BJ (cell line): ENCODE results near the gene GTF3C1. TPM values are rescaled to one million over a fixed set of nuclear protein-coding genes. Genes with fewer than 3 reads are reported as not detected.
A peak's percentile ranks its signal among the peaks of the same experiment; 100 is the strongest.

Experiments used
- CTCF ChIA-PET: fragments of 350-600 bp; formaldehyde crosslinking; extraction: SDS; loops from one replicate; lab custom pipeline; 2021; ENCODE audit warnings: antibody characterized with exemption, inconsistent platforms; lab: Yijun Ruan, JAX
- POLR2A ChIA-PET: fragments of 300-600 bp; sonication (Branson Sonifier 250); formaldehyde crosslinking; extraction: SDS; loops from one replicate; lab custom pipeline; 2021; ENCODE audit warnings: antibody characterized with exemption; lab: Charles Lee
- DNase-seq: peaks from one replicate; pipeline ENCODE4 v3.0.0-alpha.2; 2011; ENCODE audit warnings: low read depth
- H3K27me3 ChIP-seq: 2 replicates; pipeline ENCODE4 v1.6.0; 2011; ENCODE audit warnings: low read length; ENCODE audit not compliant: control insufficient read depth, insufficient read depth
- H3K36me3 ChIP-seq: 2 replicates; pipeline ENCODE4 v1.5.1; 2011; ENCODE audit warnings: low read length; ENCODE audit not compliant: control insufficient read depth, insufficient read depth
- H3K4me3 ChIP-seq: 2 replicates; pipeline ENCODE4 v1.5.1; 2011; ENCODE audit warnings: low read depth, mild to moderate bottlenecking, control low read depth, low read length
- polyA plus RNA-seq: library from polyadenylated mRNA; depleted of rRNA; stranded (reverse); fragments of >200 nt; gene quantifications from 2 replicates; pipeline ENCODE4 v1.2.3, GENCODE V29; 2011
- TF ChIP-seq, protein P1 (sequence below): IDR thresholded peaks from 2 replicates; pipeline ENCODE4 v1.5.1; 2011; ENCODE audit warnings: low read depth, mild to moderate bottlenecking, control low read depth, inconsistent platforms, low read length, moderate library complexity; ENCODE audit not compliant: insufficient read depth

GTF3C1 gene
- polyA plus RNA-seq, 1 experiment = 35.8 TPM

DNA sequence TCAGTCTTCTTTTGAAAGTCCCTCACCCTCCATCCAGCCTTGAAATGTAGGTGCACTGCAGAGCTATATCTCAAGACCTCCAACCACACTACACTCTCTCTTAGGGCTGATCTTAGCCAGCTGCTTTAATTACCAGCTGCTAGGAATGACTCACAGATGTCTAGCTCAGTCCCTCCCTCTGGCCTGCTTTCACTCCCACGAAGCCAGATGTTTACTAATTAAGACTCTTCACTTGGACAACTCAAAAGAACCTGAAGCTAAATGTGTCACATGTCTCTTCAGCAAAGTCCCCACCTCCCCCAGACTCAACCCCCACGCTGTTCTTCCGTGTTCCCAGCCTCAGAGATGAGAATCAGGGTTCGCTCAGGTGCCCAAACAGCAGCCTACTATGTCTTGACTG lies 2.6 kb downstream of the GTF3C1 start:
- H3K4me3 ChIP-seq = no peak overlapping the region

DNA sequence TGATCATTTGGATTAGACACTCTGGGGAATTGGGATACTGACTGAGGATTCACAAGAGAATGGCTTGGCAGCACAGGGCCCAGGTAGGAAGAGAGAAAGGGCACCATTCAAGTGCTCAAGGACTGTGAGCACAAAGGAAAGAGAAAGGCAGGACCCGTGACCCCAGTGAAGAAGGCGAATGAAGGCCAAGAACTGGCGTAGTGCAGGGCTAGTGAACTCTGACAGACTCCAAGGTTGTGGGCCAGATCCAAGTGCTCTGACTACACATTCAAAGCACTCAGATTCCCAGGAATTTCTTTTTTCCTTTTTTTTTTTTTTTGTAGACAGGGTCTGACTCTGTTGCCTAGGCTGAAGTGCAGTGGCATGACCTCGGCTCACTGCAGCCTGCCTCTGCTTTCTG lies 5.0 kb downstream of the GTF3C1 start:
- no peaks in the 10 kb centered on the region for H3K27me3 ChIP-seq
- H3K4me3 ChIP-seq = no peak overlapping the region
- CTCF ChIA-PET = no interaction called here
- POLR2A ChIA-PET = no interaction called here
- peaks cover 19% of the 10 kb centered on the region for H3K36me3 ChIP-seq
- DNase-seq = no peak
- TF ChIP-seq, protein P1, sequence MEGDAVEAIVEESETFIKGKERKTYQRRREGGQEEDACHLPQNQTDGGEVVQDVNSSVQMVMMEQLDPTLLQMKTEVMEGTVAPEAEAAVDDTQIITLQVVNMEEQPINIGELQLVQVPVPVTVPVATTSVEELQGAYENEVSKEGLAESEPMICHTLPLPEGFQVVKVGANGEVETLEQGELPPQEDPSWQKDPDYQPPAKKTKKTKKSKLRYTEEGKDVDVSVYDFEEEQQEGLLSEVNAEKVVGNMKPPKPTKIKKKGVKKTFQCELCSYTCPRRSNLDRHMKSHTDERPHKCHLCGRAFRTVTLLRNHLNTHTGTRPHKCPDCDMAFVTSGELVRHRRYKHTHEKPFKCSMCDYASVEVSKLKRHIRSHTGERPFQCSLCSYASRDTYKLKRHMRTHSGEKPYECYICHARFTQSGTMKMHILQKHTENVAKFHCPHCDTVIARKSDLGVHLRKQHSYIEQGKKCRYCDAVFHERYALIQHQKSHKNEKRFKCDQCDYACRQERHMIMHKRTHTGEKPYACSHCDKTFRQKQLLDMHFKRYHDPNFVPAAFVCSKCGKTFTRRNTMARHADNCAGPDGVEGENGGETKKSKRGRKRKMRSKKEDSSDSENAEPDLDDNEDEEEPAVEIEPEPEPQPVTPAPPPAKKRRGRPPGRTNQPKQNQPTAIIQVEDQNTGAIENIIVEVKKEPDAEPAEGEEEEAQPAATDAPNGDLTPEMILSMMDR = no peak

More for the DNA sequence above, 2.6 kb downstream of the GTF3C1 start:
- TF ChIP-seq, protein P1 = no peak
- ChIA-PET CTCF (no interaction called here), POLR2A (no interaction called here)
- DNase-seq = peak; percentile 45
- H3K27me3 ChIP-seq = no peaks in the 10 kb centered on the region
- H3K36me3 ChIP-seq = peaks cover 10% of the 10 kb centered on the region

DNA sequence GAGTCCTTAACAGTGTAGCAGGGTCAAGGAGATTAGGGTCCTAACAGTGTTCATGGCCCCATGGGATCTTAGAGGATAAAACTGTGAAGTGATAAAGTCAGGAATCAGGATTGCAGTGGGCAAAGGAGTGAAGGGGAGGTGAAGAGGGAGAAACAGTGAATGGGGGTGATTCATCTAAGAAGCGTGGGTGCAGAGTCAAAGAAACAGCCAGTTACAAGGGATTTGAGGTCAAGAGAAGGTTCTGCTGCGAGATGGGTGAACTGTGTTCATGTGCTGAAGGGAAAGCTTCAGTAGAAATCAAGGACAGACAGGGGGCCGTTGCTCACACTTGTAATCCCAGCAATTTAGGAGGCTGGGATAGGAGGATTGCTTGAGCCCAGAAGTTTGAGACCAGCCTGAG lies 5.9 kb downstream of the GTF3C1 start:
- ChIA-PET POLR2A (no interaction called here), CTCF (interaction anchor here (1.2 kb wide), 1 partner anchor 33 kb away, joined by 3 read pairs; no protein-coding TSS in a partner anchor)
- Histone ChIP-seq H3K27me3 (no peaks in the 10 kb centered on the region), H3K36me3 (peaks cover 26% of the 10 kb centered on the region), H3K4me3 (no peak overlapping the region)
- no peak for DNase-seq
- TF ChIP-seq, protein P1 = no peak

DNA sequence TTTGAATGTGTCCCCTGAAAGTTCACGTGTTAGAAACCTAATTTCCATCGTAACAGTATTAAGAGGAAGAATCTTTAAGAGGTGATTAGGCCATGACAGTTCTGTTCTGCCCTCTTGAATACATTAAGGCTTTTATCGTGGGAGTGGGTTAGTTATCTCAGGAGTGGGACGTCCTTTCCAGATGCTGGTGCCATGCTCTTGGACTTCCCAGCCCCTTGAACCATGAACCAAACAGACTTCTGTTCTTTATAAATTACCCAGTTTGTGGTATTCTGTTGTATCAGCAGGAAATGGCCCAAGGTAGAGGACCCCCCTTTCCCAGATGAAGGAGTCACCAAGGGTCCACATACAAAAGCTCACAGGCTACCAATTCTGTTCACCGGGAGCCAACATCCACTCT lies 10.1 kb downstream of the GTF3C1 start:
- TF ChIP-seq, protein P1 = no peak
- DNase-seq = no peak
- H3K27me3 ChIP-seq = no peaks in the 10 kb centered on the region
- peaks cover 38% of the 10 kb centered on the region for H3K36me3 ChIP-seq
- no peak overlapping the region for H3K4me3 ChIP-seq
- POLR2A ChIA-PET = no interaction called here
- CTCF ChIA-PET = no interaction called here

DNA sequence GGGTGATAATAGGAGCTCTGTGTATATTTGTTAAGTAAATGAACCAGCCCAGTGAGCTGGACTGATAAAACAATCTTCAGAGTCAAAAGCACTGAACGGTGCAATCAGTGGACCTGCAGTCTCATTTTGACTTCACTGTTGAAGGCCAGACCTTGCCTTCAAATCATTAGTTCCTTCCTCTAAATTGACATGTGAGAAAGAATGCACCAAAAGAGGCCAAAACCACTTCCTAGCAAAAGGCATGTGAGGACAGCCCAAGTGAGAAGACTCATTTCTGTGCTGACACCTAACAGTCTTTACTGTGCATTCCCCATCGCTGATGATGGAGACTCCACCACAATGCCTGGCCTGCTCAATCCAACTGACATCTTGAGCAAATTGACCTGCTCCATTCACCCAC lies 10.6 kb downstream of the GTF3C1 start:
- no peak overlapping the region for H3K4me3 ChIP-seq
- no peaks in the 10 kb centered on the region for H3K27me3 ChIP-seq
- DNase-seq = no peak
- TF ChIP-seq, protein P1 = no peak
- POLR2A ChIA-PET = no interaction called here
- H3K36me3 ChIP-seq = peaks cover 41% of the 10 kb centered on the region
- CTCF ChIA-PET = no interaction called here
